Measurements from ENCODE around the gene MDFI.
A peak's percentile ranks its signal among the peaks of the same experiment; 100 is the strongest.

Gene MDFI

GRCh38 chr6:41672016-41672415 is 33.7 kb downstream of the MDFI start:
- TF ChIP-seq POLR2A (IDR thresholded peaks at IDR 0.05; ENCODE audit: low read length) (no peak), GATA1 (IDR thresholded peaks at IDR 0.05; ENCODE audit: low read depth, low read length) (no peak)
- DNase-seq, result no peak

DNA sequence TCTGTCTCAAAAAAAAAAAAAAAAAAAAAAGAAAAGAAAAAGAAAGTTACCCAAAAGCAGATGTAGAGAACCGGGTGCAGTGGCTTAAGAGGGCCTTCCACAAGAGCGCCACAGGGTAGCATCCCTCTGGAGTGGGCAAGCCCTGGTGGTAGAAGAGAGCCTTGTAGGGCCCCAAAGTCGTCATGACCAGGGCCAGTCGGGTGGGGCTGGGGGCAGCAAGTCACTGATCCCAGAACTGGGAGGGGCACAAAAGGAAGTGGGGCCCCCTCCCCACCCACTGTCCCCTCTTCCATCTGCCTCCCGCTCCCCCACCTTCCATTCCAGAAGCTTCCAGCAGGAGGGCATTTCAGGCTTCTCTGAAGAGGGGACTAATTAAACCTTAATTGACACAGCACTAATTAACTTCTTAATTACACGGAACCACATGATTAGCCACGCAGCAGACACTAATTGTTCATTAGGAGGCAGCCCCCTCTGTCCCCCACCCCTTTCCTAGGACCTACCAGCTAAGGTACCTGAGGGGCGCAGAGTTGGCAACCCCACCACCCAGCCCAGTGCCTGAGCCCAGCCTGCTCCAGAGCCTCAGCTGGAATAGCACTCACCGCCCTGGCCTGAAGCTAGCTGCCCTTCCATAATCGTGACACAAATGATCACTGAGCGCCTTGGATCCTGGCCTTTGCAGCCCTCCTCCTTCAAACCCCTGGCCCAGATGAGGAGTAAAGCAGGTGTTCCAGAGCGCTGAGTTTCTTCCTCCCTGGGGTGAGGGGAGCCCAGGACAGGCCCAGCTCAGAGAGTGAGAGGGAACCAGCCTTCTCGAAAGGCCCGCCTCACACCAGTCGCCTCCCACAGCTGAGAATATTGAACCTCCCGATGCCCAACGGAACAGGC is 34.8 kb downstream of the MDFI start:
- DNase-seq, result no peak
- no peak for TF ChIP-seq POLR2A (IDR thresholded peaks at IDR 0.05; ENCODE audit: low read length)
- TF ChIP-seq GATA1 (IDR thresholded peaks at IDR 0.05; ENCODE audit: low read depth, low read length), result no peak

DNA sequence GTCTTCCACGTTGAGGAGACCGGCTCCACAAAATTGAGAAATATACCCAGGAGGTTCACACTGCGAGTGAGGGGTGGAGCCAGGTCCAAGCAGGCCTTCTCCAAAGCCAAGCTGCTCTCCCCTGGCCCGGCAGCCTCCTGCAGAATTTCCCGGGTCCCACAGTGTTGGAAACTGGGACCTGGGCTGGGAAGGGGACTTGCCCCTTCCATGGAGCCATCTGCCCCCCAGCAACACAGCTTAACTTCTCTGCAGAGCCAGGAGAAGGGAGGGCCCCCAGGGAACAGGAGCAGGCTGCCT is 35.4 kb downstream of the MDFI start:
- DNase-seq, result no peak
- TF ChIP-seq GATA1 (IDR thresholded peaks at IDR 0.05; ENCODE audit: low read depth, low read length), result no peak
- TF ChIP-seq POLR2A (IDR thresholded peaks at IDR 0.05; ENCODE audit: low read length), result no peak

GRCh38 chr6:41674231-41675000 is 36.1 kb downstream of the MDFI start:
- no peak for TF ChIP-seq POLR2A (IDR thresholded peaks at IDR 0.05; ENCODE audit: low read length)
- no peak for TF ChIP-seq GATA1 (IDR thresholded peaks at IDR 0.05; ENCODE audit: low read depth, low read length)
- DNase-seq, result no peak

GRCh38 chr6:41675176-41675775 is 37.0 kb downstream of the MDFI start:
- no peak for DNase-seq
- no peak for TF ChIP-seq GATA1 (IDR thresholded peaks at IDR 0.05; ENCODE audit: low read depth, low read length)
- TF ChIP-seq POLR2A (IDR thresholded peaks at IDR 0.05; ENCODE audit: low read length), result no peak

DNA sequence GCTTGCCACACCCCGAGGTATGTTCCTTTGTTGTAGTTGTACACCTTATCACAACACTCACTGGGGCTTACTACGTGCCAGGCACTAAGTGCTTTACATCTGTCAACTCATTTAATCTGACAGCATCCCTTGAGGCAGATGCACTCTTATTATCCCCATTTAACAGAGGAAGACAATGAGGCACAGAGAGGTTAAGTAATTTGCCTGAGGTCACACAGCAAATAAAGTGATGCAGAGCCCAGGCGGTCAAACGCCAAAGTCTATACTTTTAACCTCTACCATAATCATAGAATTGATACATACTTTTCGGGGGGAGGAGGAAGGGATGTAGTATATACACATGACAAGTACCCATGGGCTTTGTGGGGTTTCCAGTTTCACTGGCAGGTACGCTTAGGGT is 37.7 kb downstream of the MDFI start:
- TF ChIP-seq GATA1 (IDR thresholded peaks at IDR 0.05; ENCODE audit: low read depth, low read length) (no peak), POLR2A (IDR thresholded peaks at IDR 0.05; ENCODE audit: low read length) (no peak)
- no peak for DNase-seq

GRCh38 chr6:41676431-41676830 is 38.2 kb downstream of the MDFI start:
- TF ChIP-seq GATA1 (IDR thresholded peaks at IDR 0.05; ENCODE audit: low read depth, low read length) (no peak), POLR2A (IDR thresholded peaks at IDR 0.05; ENCODE audit: low read length) (no peak)
- no peak for DNase-seq

DNA sequence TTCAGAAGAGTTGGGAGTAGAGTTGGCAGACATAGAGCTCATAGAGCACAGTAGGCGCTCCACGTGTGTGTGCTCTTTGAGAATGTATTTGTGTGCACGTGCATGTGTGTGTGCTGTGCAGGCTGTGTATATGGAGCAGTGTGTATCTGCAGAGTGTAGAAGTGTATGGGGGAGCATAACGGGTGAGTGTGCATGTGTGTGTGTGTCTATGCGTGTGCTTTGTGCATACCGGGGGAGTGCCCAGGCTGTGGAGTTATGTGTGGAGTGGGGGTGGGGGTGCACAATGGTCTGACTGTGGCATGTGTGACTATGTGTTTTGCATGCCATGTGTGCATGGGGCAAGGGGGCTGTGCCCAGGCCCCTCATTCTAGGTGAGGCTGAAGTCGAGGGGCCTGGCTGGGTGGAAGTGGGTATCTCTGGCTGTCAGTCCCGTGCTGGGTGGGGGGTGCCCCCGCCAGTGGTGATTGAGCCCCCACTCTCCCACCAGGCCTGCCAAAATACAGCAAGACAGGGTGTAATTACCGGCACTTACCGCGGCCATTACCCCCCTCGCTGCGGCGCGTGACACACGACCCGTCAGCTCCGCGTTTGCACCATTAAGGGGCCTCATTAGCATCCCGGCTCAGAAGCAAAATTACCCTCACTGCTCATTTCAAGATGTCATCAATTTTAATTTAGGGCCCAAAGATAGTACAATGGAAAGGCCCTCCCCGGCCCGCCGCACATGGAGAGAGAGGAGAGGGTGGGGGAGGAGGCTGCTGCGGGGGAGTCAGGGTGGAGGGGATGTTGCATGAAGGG is 39.1 kb downstream of the MDFI start:
- TF ChIP-seq POLR2A (IDR thresholded peaks at IDR 0.05; ENCODE audit: low read length) (no peak), GATA1 (IDR thresholded peaks at IDR 0.05; ENCODE audit: low read depth, low read length) (no peak)
- no peak for DNase-seq

- TF ChIP-seq GATA1 (IDR thresholded peaks at IDR 0.05; ENCODE audit: low read depth, low read length), result no peak
- no peak for TF ChIP-seq POLR2A (IDR thresholded peaks at IDR 0.05; ENCODE audit: low read length)
- DNase-seq, result no peak
Measured at GRCh38 chr6:41678511-41679084, 40.3 kb downstream of the MDFI start.

DNA sequence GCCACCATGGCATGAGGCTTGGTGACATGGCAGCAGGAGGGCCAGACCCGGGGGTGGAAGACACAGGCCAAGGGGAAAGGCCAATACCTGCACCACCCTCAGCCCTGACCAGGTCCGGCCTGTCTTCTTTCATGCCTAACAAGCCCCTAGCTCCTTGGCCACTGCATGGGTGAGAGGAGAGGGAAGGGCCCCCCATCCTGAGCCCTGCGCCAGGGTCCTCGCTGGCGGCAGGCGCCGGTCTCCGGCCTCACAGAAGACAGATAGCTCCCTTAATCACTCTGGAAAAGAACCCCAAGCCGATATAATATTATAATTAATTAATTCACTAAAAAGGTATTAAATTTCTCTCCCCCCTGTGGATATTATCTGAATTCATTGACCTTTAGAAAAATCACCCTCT is 41.4 kb downstream of the MDFI start:
- no peak for TF ChIP-seq POLR2A (IDR thresholded peaks at IDR 0.05; ENCODE audit: low read length)
- TF ChIP-seq GATA1 (IDR thresholded peaks at IDR 0.05; ENCODE audit: low read depth, low read length), result no peak
- DNase-seq, result no peak

DNA sequence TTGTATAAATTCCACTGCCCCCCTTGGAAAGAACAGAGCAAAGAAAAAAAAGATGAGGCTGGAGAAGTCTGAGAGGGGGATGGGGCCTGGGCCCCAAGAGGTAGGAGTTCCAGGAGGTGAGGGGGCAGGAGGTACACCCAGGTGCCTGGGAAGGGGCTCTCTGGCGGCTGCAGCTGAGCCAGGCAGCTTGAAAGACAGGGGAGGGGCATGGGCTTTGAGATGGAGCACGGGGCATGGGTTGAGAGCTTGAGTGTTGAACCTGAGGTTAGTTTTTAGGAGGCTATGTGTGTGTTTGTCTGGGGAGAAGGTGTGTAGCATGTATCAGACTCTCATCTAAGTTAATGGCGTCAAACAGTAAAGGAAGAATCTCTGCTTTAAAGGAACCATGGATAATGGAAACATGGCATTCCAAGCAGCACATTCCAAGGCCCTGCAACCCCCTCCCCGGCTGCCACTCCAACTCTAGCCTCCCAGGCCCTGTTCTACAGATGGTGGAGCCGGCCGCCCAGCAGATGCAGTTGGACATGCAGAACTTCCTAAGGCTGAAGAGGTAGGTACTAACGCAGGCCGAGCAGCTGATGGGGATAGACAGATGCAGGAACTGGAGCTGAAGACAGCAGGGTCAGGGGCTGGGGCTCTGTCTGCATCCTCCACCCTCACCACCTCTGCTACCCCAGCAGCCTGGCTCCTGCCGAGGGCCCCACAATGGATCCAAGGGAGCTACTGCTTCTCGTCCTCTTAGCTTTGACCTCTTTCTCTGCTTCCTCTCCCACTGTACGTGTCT is 42.1 kb downstream of the MDFI start:
- TF ChIP-seq POLR2A (IDR thresholded peaks at IDR 0.05; ENCODE audit: low read length) (no peak), GATA1 (IDR thresholded peaks at IDR 0.05; ENCODE audit: low read depth, low read length) (no peak)
- no peak for DNase-seq

DNA sequence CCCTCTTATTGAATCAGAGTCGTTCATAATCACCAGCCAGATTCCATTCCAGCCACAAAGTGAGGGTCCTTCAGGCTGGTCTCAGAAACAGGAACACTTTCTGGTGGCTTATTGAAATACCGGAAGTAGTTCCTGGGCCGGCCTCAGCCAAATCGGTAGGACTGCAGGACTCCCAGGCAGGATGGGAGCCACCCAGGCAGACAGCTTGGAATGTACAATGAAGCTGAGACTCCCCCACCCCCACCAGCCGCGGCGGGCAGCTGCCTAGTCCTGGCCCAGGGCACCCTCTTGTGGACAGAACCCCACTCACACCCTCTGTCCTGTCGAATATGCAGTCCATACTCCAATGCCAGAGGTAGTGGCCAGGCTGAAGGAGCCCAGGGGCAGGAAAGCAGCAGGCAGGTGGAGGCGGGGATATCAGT is 43.8 kb downstream of the MDFI start:
- peak; percentile 77 to 81 for DNase-seq
- TF ChIP-seq GATA1 (IDR thresholded peaks at IDR 0.05; ENCODE audit: low read depth, low read length), result no peak
- no peak for TF ChIP-seq POLR2A (IDR thresholded peaks at IDR 0.05; ENCODE audit: low read length)
